Neural cell (in vitro differentiated cells): ENCODE results near the gene UPF1. TPM values are rescaled to one million over a fixed set of nuclear protein-coding genes. Genes with fewer than 3 reads are reported as not detected.

Source experiments
- H2AFZ ChIP-seq: fragments of 200-600, 300-800 bp; sonication (generic), shearing (Covaris generic); 2 replicates; pipeline ENCODE4 v1.6.0; 2014; ENCODE audit warnings: low read depth, mild to moderate bottlenecking, antibody characterized with exemption, low read length, moderate library complexity
- H3F3A ChIP-seq: fragments of 200-600 bp; shearing (Covaris generic); 2 replicates; pipeline ENCODE4 v1.6.1; 2016; ENCODE audit warnings: mild to moderate bottlenecking, moderate library complexity, mixed read lengths, antibody characterized with exemption, low read length; ENCODE audit not compliant: insufficient read depth, poor library complexity, severe bottlenecking
- H3K27ac ChIP-seq: fragments of 200-600, 300-800 bp; sonication (generic), shearing (Covaris generic); 2 replicates; pipeline ENCODE4 v1.5.1; 2014; ENCODE audit warnings: mild to moderate bottlenecking, low read length, moderate library complexity
- H3K27me3 ChIP-seq: fragments of 300-800, 200-600 bp; sonication (generic), shearing (Covaris generic); 2 replicates; pipeline ENCODE4 v1.6.0; 2014; ENCODE audit warnings: mild to moderate bottlenecking, low read depth, low read length, moderate library complexity; ENCODE audit not compliant: insufficient read depth
- H3K36me3 ChIP-seq: fragments of 300-800, 200-600 bp; sonication (generic), shearing (Covaris generic); 2 replicates; pipeline ENCODE4 v1.5.1; 2014; ENCODE audit warnings: mild to moderate bottlenecking, antibody characterized with exemption, low read length, moderate library complexity; ENCODE audit not compliant: insufficient read depth
- H3K4me2 ChIP-seq: fragments of 300-800, 200-600 bp; sonication (generic), shearing (Covaris generic); 2 replicates; pipeline ENCODE4 v1.6.0; 2014; ENCODE audit warnings: mild to moderate bottlenecking, low read length
- H3K4me3 ChIP-seq: fragments of 300-800, 200-600 bp; sonication (generic), shearing (Covaris generic); 2 replicates; pipeline ENCODE4 v1.5.1; 2014; ENCODE audit warnings: mild to moderate bottlenecking, low read length, moderate library complexity
- H3K79me2 ChIP-seq: fragments of 200-600 bp; shearing (Covaris generic); replicated peaks from 2 replicates; pipeline ENCODE4 v1.6.0; 2014; ENCODE audit warnings: mild to moderate bottlenecking, low read length, moderate library complexity; ENCODE audit not compliant: insufficient read depth
- H3K9ac ChIP-seq: fragments of 300-800, 200-600 bp; sonication (generic), shearing (Covaris generic); 2 replicates; pipeline ENCODE4 v1.6.1; 2016; ENCODE audit warnings: mild to moderate bottlenecking, low read length, mixed read lengths
- H3K9me2 ChIP-seq: fragments of 200-600 bp; shearing (Covaris generic); 2 replicates; pipeline ENCODE4 v1.6.1; 2016; ENCODE audit warnings: mild to moderate bottlenecking, low read length, mixed read lengths; ENCODE audit not compliant: insufficient read depth
- H3K9me3 ChIP-seq: fragments of 200-600, 300-800 bp; sonication (generic), shearing (Covaris generic); 2 replicates; pipeline ENCODE4 v1.6.1; 2016; ENCODE audit warnings: mild to moderate bottlenecking, mixed run types, low read length, moderate library complexity, mixed read lengths
- H4K20me1 ChIP-seq: fragments of 200-600 bp; shearing (Covaris generic); 2 replicates; pipeline ENCODE4 v1.6.1; 2016; ENCODE audit warnings: mild to moderate bottlenecking, mixed run types; ENCODE audit not compliant: insufficient read depth
- EP300 ChIP-seq: fragments of 450-650 bp; conservative IDR thresholded peaks from 2 replicates; pipeline ENCODE4 v1.6.1; 2014; ENCODE audit warnings: antibody characterized with exemption, mild to moderate bottlenecking, moderate library complexity; ENCODE audit not compliant: poor library complexity, severe bottlenecking
- EZH2 ChIP-seq: fragments of 200-600, 300-800 bp; shearing (Covaris generic), sonication (generic); IDR thresholded peaks from 2 replicates; pipeline ENCODE4 v1.6.1; 2014; ENCODE audit warnings: antibody characterized with exemption, low read length, borderline replicate concordance, mild to moderate bottlenecking; ENCODE audit not compliant: insufficient read depth, poor library complexity, severe bottlenecking
- MXI1 ChIP-seq: fragments of 450-650 bp; conservative IDR thresholded peaks from 2 replicates; pipeline ENCODE4 v1.6.1; 2014; ENCODE audit warnings: antibody characterized with exemption, mild to moderate bottlenecking; ENCODE audit not compliant: poor library complexity, severe bottlenecking
- POLR2AphosphoS5 ChIP-seq: IDR thresholded peaks from 2 replicates; pipeline ENCODE4 v1.6.1; 2012
- RAD21 ChIP-seq: fragments of 450-650 bp; conservative IDR thresholded peaks from 2 replicates; pipeline ENCODE4 v1.6.1; 2014; ENCODE audit warnings: antibody characterized with exemption, mild to moderate bottlenecking, moderate library complexity
- SMC3 ChIP-seq: fragments of 450-650 bp; conservative IDR thresholded peaks from 2 replicates; pipeline ENCODE4 v1.6.1; 2014; ENCODE audit warnings: antibody characterized with exemption, mild to moderate bottlenecking, moderate library complexity; ENCODE audit not compliant: poor library complexity
- TAF1 ChIP-seq: IDR thresholded peaks from 2 replicates; pipeline ENCODE4 v1.6.1; 2012; ENCODE audit warnings: low read depth
- polyA plus RNA-seq: library from polyadenylated mRNA; depleted of rRNA; stranded (reverse); fragments of >200 nt; gene quantifications from 2 replicates; pipeline ENCODE4 v1.2.3, GENCODE V29; 2014
- TF ChIP-seq, protein P1 (sequence below): IDR thresholded peaks from 2 replicates; pipeline ENCODE4 v1.6.1; 2012; ENCODE audit warnings: borderline replicate concordance
- TF ChIP-seq, protein P2 (sequence below): fragments of 450-650 bp; IDR thresholded peaks from 2 replicates; pipeline ENCODE4 v1.5.1; 2014; ENCODE audit warnings: antibody characterized with exemption, mild to moderate bottlenecking, moderate library complexity; ENCODE audit not compliant: poor library complexity, severe bottlenecking

UPF1 gene
- polyA plus RNA-seq, 1 donor from 2014 or later, result 39.3 TPM

DNA sequence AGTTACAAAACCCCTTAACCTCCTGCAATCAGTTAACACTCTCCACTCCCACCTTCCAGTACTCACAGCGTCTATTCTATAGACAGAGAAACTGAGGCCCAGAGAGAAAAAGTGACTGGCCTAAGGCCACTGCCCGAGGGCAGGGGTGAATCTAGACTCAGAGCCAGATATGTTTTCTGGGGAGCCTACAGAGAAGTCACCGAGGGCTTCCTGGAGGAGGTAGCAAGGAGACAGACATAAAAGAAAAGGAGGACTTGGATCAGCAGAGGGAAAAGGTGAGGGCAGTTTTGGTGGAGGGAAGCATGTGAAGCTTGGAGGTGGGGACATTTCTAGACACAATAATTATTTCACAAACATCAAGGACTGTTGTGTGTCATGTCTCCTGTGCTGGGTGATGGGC, 39.1 kb upstream of the UPF1 start:
- Histone ChIP-seq H3K9ac (no peak overlapping the region), H4K20me1 (no peaks in the 10 kb centered on the region)

DNA sequence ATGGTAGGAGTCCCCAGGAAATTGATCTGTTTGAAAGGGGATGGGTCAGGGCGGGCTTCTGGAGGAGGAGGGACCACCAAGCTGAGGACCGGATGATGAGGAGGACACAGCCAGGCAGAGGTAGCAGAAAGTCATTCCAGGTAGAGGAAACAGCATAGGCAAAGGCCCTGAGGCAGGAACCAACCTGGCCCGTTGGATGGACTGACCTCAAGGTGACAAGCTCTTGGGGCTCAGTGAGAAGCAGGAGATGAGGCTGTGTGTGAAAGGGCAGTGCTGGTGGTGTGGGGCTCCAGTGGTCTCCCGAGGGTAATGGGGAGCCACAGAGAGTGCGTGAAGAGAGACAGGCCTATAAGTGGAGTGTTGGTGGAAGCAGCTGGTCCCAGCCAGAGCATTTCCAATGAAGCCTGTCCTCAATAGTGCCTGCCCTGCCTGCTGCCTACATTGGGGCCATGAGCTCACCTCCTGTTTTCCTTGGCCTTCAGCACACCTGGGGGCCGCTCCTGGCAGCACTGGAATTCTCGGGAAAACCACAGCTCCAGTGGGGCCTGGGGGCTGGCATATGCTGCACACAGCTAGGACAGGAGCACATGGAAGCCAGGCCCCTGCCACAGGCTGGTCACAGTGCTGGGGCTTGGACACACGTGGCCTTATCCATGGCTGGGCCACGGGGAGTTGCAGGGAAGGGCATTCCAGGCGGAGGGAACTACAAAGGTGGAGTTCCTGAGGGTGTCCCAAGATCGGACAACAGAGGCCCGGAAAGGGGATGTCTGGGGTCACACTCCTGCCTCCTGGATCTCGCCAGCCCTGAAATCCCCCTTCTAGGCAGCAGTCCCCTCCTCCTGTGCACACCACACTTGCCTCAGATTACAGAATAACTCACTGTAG, 38.4 kb upstream of the UPF1 start:
- no peaks in the 10 kb centered on the region for H4K20me1 ChIP-seq
- H3K9ac ChIP-seq, result no peak overlapping the region
- H3K79me2 ChIP-seq, result no peaks in the 10 kb centered on the region
- H3K4me3 ChIP-seq, result no peak overlapping the region
- H3K9me2 ChIP-seq, result no peaks in the 10 kb centered on the region
- H2AFZ ChIP-seq, result no peak overlapping the region
- peaks cover 57% of the 10 kb centered on the region for H3K27me3 ChIP-seq
- H3K36me3 ChIP-seq, result no peaks in the 10 kb centered on the region
- H3K9me3 ChIP-seq, result peaks cover under 1% of the 10 kb centered on the region
- no peak overlapping the region for H3K4me2 ChIP-seq
- TF ChIP-seq EZH2, result no peak
- no peak for TF ChIP-seq MXI1
- TF ChIP-seq, protein P1, sequence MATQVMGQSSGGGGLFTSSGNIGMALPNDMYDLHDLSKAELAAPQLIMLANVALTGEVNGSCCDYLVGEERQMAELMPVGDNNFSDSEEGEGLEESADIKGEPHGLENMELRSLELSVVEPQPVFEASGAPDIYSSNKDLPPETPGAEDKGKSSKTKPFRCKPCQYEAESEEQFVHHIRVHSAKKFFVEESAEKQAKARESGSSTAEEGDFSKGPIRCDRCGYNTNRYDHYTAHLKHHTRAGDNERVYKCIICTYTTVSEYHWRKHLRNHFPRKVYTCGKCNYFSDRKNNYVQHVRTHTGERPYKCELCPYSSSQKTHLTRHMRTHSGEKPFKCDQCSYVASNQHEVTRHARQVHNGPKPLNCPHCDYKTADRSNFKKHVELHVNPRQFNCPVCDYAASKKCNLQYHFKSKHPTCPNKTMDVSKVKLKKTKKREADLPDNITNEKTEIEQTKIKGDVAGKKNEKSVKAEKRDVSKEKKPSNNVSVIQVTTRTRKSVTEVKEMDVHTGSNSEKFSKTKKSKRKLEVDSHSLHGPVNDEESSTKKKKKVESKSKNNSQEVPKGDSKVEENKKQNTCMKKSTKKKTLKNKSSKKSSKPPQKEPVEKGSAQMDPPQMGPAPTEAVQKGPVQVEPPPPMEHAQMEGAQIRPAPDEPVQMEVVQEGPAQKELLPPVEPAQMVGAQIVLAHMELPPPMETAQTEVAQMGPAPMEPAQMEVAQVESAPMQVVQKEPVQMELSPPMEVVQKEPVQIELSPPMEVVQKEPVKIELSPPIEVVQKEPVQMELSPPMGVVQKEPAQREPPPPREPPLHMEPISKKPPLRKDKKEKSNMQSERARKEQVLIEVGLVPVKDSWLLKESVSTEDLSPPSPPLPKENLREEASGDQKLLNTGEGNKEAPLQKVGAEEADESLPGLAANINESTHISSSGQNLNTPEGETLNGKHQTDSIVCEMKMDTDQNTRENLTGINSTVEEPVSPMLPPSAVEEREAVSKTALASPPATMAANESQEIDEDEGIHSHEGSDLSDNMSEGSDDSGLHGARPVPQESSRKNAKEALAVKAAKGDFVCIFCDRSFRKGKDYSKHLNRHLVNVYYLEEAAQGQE, result no peak
- no peak for TF ChIP-seq POLR2AphosphoS5
- TF ChIP-seq RAD21, result no peak
- no peak for TF ChIP-seq EP300
- no peak for TF ChIP-seq TAF1
- TF ChIP-seq SMC3, result no peak
- TF ChIP-seq, protein P2, sequence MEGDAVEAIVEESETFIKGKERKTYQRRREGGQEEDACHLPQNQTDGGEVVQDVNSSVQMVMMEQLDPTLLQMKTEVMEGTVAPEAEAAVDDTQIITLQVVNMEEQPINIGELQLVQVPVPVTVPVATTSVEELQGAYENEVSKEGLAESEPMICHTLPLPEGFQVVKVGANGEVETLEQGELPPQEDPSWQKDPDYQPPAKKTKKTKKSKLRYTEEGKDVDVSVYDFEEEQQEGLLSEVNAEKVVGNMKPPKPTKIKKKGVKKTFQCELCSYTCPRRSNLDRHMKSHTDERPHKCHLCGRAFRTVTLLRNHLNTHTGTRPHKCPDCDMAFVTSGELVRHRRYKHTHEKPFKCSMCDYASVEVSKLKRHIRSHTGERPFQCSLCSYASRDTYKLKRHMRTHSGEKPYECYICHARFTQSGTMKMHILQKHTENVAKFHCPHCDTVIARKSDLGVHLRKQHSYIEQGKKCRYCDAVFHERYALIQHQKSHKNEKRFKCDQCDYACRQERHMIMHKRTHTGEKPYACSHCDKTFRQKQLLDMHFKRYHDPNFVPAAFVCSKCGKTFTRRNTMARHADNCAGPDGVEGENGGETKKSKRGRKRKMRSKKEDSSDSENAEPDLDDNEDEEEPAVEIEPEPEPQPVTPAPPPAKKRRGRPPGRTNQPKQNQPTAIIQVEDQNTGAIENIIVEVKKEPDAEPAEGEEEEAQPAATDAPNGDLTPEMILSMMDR, result no peak
- H3F3A ChIP-seq, result no peaks in the 10 kb centered on the region
- H3K27ac ChIP-seq, result no peak overlapping the region

More for the DNA sequence above, 39.1 kb upstream of the UPF1 start:
- H3K79me2 ChIP-seq, result no peaks in the 10 kb centered on the region
- no peak overlapping the region for H3K4me3 ChIP-seq
- peaks cover 64% of the 10 kb centered on the region for H3K27me3 ChIP-seq
- no peaks in the 10 kb centered on the region for H3K36me3 ChIP-seq
- no peak for TF ChIP-seq EP300
- TF ChIP-seq POLR2AphosphoS5, result no peak
- no peak for TF ChIP-seq EZH2
- TF ChIP-seq, protein P2, result no peak
- TF ChIP-seq RAD21, result no peak
- TF ChIP-seq SMC3, result no peak
- TF ChIP-seq MXI1, result no peak
- H3K4me2 ChIP-seq, result no peak overlapping the region
- peaks cover 4% of the 10 kb centered on the region for H3K9me3 ChIP-seq
- H2AFZ ChIP-seq, result no peak overlapping the region
- no peak overlapping the region for H3K27ac ChIP-seq
- no peaks in the 10 kb centered on the region for H3F3A ChIP-seq
- H3K9me2 ChIP-seq, result no peaks in the 10 kb centered on the region
